Immature natural killer cell (primary cell): ENCODE measurements around the gene KRT86. TPM values are rescaled to one million over a fixed set of nuclear protein-coding genes. Genes with fewer than 3 reads are reported as not detected.
"Not testable (repeated sequence)": the region's sequence is repeated elsewhere in the genome, so short reads cannot be mapped to it uniquely, and the experiment has no call there.

Experiments used
- DNase-seq, 3 donors: peaks; one replicate each; pipeline ENCODE4 v3.0.0; 2022; ENCODE audit warnings: mixed read lengths in 1 of 3
- H3K27ac Mint-ChIP-seq, 6 donors: one replicate each; pipeline ENCODE4 v1.8.0; 2020; ENCODE audit warnings: mixed read lengths in 6 of 6, mild to moderate bottlenecking in 5 of 6, inconsistent platforms in 4 of 6, moderate library complexity in 3 of 6
- H3K27me3 Mint-ChIP-seq, 3 donors: one replicate each; pipeline ENCODE4 v1.8.0; 2020 to 2021; ENCODE audit warnings: low read depth in 3 of 3, mild to moderate bottlenecking in 3 of 3, mixed read lengths in 3 of 3, moderate library complexity in 3 of 3, inconsistent platforms in 1 of 3
- H3K36me3 Mint-ChIP-seq, 3 donors: one replicate each; pipeline ENCODE4 v1.8.0; 2020; ENCODE audit warnings: mixed read lengths in 3 of 3, inconsistent platforms in 2 of 3, mild to moderate bottlenecking in 2 of 3
- H3K4me1 Mint-ChIP-seq, 2 donors: one replicate each; pipeline ENCODE4 v1.8.0; 2020; ENCODE audit warnings: inconsistent platforms in 2 of 2, mild to moderate bottlenecking in 2 of 2, mixed read lengths in 2 of 2, moderate library complexity in 1 of 2
- H3K4me3 Mint-ChIP-seq, 5 donors: one replicate each; pipeline ENCODE4 v1.8.0; 2020; ENCODE audit warnings: mild to moderate bottlenecking in 5 of 5, mixed read lengths in 5 of 5, inconsistent platforms in 3 of 5, moderate library complexity in 3 of 5
- H3K9me3 Mint-ChIP-seq, 6 donors: one replicate each; pipeline ENCODE4 v1.8.0; 2020; ENCODE audit warnings: mild to moderate bottlenecking in 6 of 6, mixed read lengths in 6 of 6, inconsistent platforms in 4 of 6, moderate library complexity in 3 of 6
- polyA plus RNA-seq, 3 donors: library from polyadenylated mRNA; unstranded; fragments of 300-500 nt; fragmentation: Illumina TruSeq; gene quantifications; one replicate each; pipeline ENCODE4 v1.2.3, GENCODE V29; 2021

Gene KRT86
- polyA plus RNA-seq, 3 donors from 2014 or later = 6.6 to 13.1 (median 12.5) TPM

- Mint-ChIP-seq H3K9me3 (peaks cover 0 to 4% (median 0%) of the 10 kb centered on the region in 6 donors), H3K4me1 (no peaks in the 10 kb centered on the region), H3K4me3 (no peak overlapping the region), H3K36me3 (peaks cover 0 to 6% (median 4%) of the 10 kb centered on the region in 3 donors), H3K27ac (no peak overlapping the region), H3K27me3 (peaks cover 3 to 4% (median 4%) of the 10 kb centered on the region in 3 donors)
- DNase-seq = no peak
Observed at GRCh38 chr12:52333321-52333720, 58.9 kb downstream of the KRT86 start.

GRCh38 chr12:52334185-52334584 lies 59.7 kb downstream of the KRT86 start:
- H3K27me3 Mint-ChIP-seq = peaks cover 3 to 6% (median 4%) of the 10 kb centered on the region in 3 donors
- peaks cover 0 to 4% (median 0%) of the 10 kb centered on the region in 6 donors for H3K9me3 Mint-ChIP-seq
- no peak overlapping the region for H3K4me3 Mint-ChIP-seq
- H3K27ac Mint-ChIP-seq = no peak overlapping the region
- DNase-seq = no peak
- H3K4me1 Mint-ChIP-seq = no peaks in the 10 kb centered on the region
- H3K36me3 Mint-ChIP-seq = peaks cover 0 to 6% (median 4%) of the 10 kb centered on the region in 3 donors

DNA sequence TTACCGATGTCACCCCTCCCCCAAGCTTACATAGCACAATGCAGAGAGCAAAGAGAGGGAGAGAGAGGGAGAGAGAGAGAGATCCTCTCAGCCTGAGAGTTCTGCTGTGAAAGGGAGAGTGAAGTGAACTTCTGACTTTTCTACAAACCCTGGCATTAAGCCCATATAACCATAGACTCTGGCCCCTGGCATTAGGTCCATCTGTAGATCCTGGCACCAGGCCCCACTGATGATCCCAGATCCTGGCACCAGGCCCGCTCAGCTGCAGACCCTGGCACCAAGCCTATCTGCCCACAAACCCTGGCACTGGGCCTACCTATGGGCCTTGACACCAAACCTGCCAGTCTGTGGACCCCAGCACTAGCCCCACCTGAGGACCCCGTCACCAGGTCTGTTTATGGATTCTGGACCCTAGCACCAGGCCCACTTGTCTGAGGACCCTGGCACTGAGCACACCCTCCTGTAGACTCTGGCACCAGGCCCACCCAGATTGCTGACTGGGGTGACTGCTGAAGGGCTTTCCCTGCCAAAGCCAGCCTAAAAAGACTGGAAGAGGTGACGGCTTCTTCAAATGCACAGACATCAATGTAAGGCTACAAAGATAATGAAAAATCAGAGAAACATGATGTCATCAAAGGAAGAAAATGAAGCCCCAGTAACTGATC lies 61.3 kb downstream of the KRT86 start:
- Mint-ChIP-seq H3K4me1 (no peaks in the 10 kb centered on the region), H3K27me3 (peaks cover 4 to 6% (median 4%) of the 10 kb centered on the region in 3 donors), H3K9me3 (peaks cover 0 to 4% (median 0%) of the 10 kb centered on the region in 6 donors), H3K27ac (no peak overlapping the region), H3K4me3 (no peak overlapping the region), H3K36me3 (peaks cover 0 to 6% (median 4%) of the 10 kb centered on the region in 3 donors)
- DNase-seq = no peak

DNA sequence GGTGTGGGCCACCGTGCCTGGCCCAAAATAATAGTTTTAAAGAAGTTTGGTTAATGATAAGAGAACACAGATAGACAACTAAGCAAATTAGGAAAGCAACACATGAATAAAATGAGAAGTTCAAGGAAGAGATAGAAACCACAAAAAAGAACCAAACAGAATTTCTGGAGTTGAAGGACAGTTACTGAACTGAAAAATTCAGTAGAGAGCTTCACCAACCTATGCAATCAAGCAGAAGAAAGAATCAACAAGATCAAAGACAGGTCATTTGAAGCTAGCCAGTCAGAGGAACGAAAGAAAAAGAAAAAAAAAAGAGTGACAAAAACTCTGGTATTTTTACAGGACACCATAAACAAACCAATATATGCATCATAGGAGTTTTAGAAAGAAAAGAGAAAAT lies 62.2 kb downstream of the KRT86 start:
- H3K27me3 Mint-ChIP-seq = peaks cover 4 to 6% (median 5%) of the 10 kb centered on the region in 3 donors
- no peak overlapping the region for H3K27ac Mint-ChIP-seq
- peaks cover 0 to 4% (median 0%) of the 10 kb centered on the region in 6 donors for H3K9me3 Mint-ChIP-seq
- H3K4me1 Mint-ChIP-seq = no peaks in the 10 kb centered on the region
- no peak overlapping the region for H3K4me3 Mint-ChIP-seq
- no peak for DNase-seq
- H3K36me3 Mint-ChIP-seq = peaks cover 0 to 6% (median 4%) of the 10 kb centered on the region in 3 donors

GRCh38 chr12:52337054-52337453 lies 62.6 kb downstream of the KRT86 start:
- H3K4me3 Mint-ChIP-seq = no peak overlapping the region
- peaks cover 4 to 9% (median 4%) of the 10 kb centered on the region in 3 donors for H3K27me3 Mint-ChIP-seq
- peaks cover 0 to 4% (median 0%) of the 10 kb centered on the region in 6 donors for H3K9me3 Mint-ChIP-seq
- H3K4me1 Mint-ChIP-seq = no peaks in the 10 kb centered on the region
- H3K36me3 Mint-ChIP-seq = peaks cover 0 to 4% (median 2%) of the 10 kb centered on the region in 3 donors
- DNase-seq = no peak
- H3K27ac Mint-ChIP-seq = no peak overlapping the region

DNA sequence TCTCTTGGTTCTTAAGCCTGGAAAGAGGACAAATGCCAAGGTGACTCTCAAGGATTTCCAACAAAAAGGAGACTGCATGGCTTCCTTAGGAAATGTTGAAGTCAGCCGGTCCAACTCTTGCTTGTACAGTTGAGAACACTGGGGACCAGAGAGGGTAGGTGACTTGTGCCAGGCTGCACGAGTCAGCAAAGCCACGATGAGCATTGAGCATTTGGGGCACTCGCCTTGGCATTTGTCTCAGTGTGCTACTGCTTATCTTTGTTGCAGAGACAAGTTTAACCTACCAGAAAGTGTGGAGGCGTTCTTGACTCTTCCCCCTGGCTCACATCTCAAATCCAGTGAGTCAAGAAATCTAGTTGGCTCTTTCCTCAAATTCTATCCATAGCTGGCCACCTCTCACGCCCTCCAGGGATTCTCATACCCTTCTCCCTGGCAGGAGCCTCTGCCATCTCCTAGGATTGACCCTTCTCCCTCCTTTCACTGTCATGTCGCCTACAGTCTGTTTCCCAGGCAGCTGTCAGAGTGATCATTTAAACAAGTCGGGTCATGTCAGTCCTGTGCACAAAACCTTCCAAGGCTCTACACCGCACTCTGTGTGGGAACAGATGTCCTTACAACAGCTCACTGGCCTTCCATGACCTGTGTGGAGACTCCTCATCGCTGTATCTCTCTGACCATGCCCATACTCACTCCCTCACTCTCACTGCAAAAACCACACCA lies 64.0 kb downstream of the KRT86 start:
- H3K27ac Mint-ChIP-seq = no peak overlapping the region
- no peak overlapping the region for H3K4me3 Mint-ChIP-seq
- no peak for DNase-seq
- no peaks in the 10 kb centered on the region for H3K4me1 Mint-ChIP-seq
- peaks cover 2 to 13% (median 4%) of the 10 kb centered on the region in 3 donors for H3K27me3 Mint-ChIP-seq
- H3K36me3 Mint-ChIP-seq = peaks cover 0 to 4% (median 0%) of the 10 kb centered on the region in 3 donors
- peaks cover 0 to 6% (median 0%) of the 10 kb centered on the region in 6 donors for H3K9me3 Mint-ChIP-seq

DNA sequence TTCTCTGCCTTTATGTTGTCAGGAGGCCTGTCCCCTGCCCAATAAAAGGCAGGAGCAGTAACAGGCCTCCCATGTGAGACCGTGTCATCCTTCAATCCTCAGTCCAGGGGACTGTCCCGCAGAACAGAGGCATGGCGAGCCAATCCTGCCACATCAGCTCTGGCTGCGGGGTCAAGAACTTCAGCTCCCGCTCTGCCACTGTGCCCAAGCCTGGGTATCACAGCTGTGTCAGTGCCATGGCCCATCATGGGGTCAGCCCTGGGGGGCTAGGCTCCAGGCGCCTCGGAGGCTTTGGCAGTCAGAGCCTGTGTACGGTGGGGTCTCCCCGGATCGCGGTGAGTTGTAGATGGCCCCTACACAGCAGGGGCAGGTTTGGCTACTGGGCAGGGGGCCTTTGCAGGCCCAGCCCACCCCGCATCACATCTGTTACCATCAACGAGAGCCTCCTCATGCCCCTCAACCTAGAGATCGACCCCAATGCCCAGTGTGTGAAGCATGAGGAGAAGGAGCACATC lies 66.7 kb downstream of the KRT86 start:
- H3K4me1 Mint-ChIP-seq = no peaks in the 10 kb centered on the region
- no peak overlapping the region for H3K4me3 Mint-ChIP-seq
- H3K27me3 Mint-ChIP-seq = peaks cover 5 to 18% (median 10%) of the 10 kb centered on the region in 3 donors
- H3K36me3 Mint-ChIP-seq = peaks cover 0 to 4% (median 0%) of the 10 kb centered on the region in 3 donors
- DNase-seq = no peak
- no peak overlapping the region for H3K27ac Mint-ChIP-seq
- H3K9me3 Mint-ChIP-seq = peaks cover 0 to 6% (median 0%) of the 10 kb centered on the region in 6 donors

DNA sequence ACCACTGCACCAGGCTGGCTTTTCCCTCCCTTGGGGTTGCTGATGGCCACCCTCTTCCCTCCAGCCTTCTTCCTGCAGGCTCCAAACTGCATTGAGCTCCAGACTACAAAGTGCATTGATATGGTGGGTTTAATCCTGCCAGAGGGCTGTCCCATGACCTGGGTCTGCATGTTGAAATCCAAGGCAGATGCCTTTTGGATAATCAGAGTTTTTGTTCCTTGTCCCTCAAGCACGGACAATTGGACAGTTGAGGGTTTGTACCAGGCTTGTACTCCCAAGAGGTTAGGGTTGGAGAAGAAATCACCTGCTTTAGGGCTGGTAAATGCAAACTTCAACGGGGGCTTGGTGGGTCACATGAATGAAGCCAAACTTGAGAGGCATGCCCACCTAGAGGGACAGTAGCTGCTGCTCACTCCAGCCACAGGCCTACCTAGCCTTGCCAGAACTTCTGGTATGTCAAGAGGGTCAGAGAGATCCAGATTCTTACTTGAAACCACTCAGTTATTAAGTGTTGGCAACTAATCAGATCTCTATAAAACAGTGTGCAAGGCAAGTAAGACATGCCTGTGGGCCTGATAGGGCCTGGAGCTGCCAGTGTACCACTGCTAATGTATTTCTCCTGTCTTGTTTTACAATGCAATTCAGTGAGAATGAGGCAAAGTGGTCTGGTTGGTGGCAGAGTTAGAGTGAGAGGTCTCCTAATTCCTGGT lies 68.5 kb downstream of the KRT86 start:
- H3K36me3 Mint-ChIP-seq = no peaks in the 10 kb centered on the region
- peaks cover 5 to 20% (median 13%) of the 10 kb centered on the region in 3 donors for H3K27me3 Mint-ChIP-seq
- no peak overlapping the region for H3K27ac Mint-ChIP-seq
- H3K9me3 Mint-ChIP-seq = peaks cover 0 to 2% (median 0%) of the 10 kb centered on the region in 6 donors
- DNase-seq = no peak
- no peak overlapping the region for H3K4me3 Mint-ChIP-seq
- H3K4me1 Mint-ChIP-seq = no peaks in the 10 kb centered on the region

GRCh38 chr12:52343550-52343949 lies 69.1 kb downstream of the KRT86 start:
- no peak for DNase-seq
- H3K27ac Mint-ChIP-seq = no peak overlapping the region
- peaks cover 5 to 21% (median 13%) of the 10 kb centered on the region in 3 donors for H3K27me3 Mint-ChIP-seq
- H3K4me1 Mint-ChIP-seq = no peaks in the 10 kb centered on the region
- no peaks in the 10 kb centered on the region for H3K36me3 Mint-ChIP-seq
- peaks cover 0 to 2% (median 0%) of the 10 kb centered on the region in 6 donors for H3K9me3 Mint-ChIP-seq
- H3K4me3 Mint-ChIP-seq = no peak overlapping the region

DNA sequence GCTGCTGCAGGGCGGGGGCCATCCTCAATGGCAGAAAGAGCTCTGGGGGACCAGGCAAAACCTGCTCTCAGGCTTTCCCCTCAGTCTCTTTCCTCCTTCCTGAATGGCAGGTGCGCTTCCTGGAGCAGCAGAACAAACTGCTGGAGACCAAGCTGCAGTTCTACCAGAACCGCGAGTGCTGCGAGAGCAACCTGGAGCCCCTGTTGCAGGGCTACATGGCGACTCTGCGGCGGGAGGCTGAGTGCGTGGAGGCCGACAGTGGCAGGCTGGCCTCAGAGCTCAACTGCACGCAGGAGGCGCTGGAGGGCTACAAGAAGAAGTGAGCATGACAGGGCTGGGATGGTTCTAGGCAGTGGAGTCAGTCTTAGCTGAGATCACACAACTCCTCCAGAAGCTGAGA lies 69.7 kb downstream of the KRT86 start:
- no peaks in the 10 kb centered on the region for H3K4me1 Mint-ChIP-seq
- no peak overlapping the region for H3K4me3 Mint-ChIP-seq
- H3K27me3 Mint-ChIP-seq = peaks cover 5 to 21% (median 16%) of the 10 kb centered on the region in 3 donors
- no peaks in the 10 kb centered on the region for H3K36me3 Mint-ChIP-seq
- no peak overlapping the region for H3K27ac Mint-ChIP-seq
- DNase-seq = no peak
- H3K9me3 Mint-ChIP-seq = peaks cover 0 to 2% (median 0%) of the 10 kb centered on the region in 6 donors

DNA sequence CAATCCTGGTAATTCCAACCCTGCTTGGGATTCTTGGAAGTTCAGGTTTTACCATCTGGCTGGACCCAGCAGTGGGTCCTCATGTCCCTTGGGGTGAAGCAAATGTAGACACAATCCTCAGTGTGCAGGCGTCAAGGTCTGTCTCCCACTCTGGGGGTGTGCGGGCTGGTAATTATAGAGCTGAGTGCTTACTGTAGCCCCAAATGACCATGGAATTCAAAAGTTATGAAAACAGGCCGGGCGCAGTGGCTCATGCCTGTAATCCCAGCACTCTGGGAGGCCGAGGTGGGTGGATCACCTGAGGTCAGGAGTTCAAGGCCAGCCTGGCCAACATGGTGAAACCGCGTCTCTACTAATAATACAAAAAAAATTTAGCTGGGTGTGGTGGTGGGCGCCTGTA lies 70.6 kb downstream of the KRT86 start:
- not testable (repeated sequence) for DNase-seq, H3K27ac Mint-ChIP-seq, H3K9me3 Mint-ChIP-seq, H3K36me3 Mint-ChIP-seq, H3K4me1 Mint-ChIP-seq, H3K4me3 Mint-ChIP-seq
- peaks cover 3 to 21% (median 19%) of the 10 kb centered on the region in 3 donors for H3K27me3 Mint-ChIP-seq

- H3K27me3 Mint-ChIP-seq = peaks cover 3 to 22% (median 20%) of the 10 kb centered on the region in 3 donors
- peaks cover 10 to 12% of the 10 kb centered on the region in 2 donors for H3K4me1 Mint-ChIP-seq
- peaks cover 0 to 2% (median 0%) of the 10 kb centered on the region in 6 donors for H3K9me3 Mint-ChIP-seq
- no peak overlapping the region for H3K4me3 Mint-ChIP-seq
- H3K27ac Mint-ChIP-seq = no peak overlapping the region
- no peak for DNase-seq
- H3K36me3 Mint-ChIP-seq = no peaks in the 10 kb centered on the region
Observed at GRCh38 chr12:52346593-52346992, 72.1 kb downstream of the KRT86 start.

GRCh38 chr12:52347016-52347415 lies 72.6 kb downstream of the KRT86 start:
- H3K27ac Mint-ChIP-seq = no peak overlapping the region
- H3K4me1 Mint-ChIP-seq = peaks cover 14 to 16% of the 10 kb centered on the region in 2 donors
- no peaks in the 10 kb centered on the region for H3K36me3 Mint-ChIP-seq
- DNase-seq = no peak
- no peak overlapping the region for H3K4me3 Mint-ChIP-seq
- H3K9me3 Mint-ChIP-seq = peaks cover 0 to 2% (median 0%) of the 10 kb centered on the region in 6 donors
- peaks cover 3 to 24% (median 19%) of the 10 kb centered on the region in 3 donors for H3K27me3 Mint-ChIP-seq
